PC-3 (cell line): ENCODE data around the gene TNRC6C. TPM values are rescaled to one million over a fixed set of nuclear protein-coding genes. Genes with fewer than 3 reads are reported as not detected.

Experiments used
- ATAC-seq: fragments of 200-7000 bp; cut with Tn5 transposase; 2 replicates; pipeline ENCODE4 v1.9.1; 2020; ENCODE audit warnings: mild to moderate bottlenecking, moderate library complexity
- BruUV-seq: library from RNA; stranded (reverse); fragments of 400-500 nt; replicated peaks from 2 replicates; lab custom pipeline; 2021; lab: Mats Ljungman, UMichigan
- CTCF ChIA-PET: fragments of 300-600 bp; sonication (Branson Sonifier 250); formaldehyde crosslinking; loops from one replicate; lab custom pipeline; 2022; ENCODE audit warnings: antibody characterized with exemption; lab: Charles Lee
- POLR2A ChIA-PET: fragments of 300-600 bp; sonication (Branson Sonifier 250); formaldehyde crosslinking; loops from one replicate; lab custom pipeline; 2022; ENCODE audit warnings: antibody characterized with exemption; ENCODE audit not compliant: unreplicated experiment; lab: Charles Lee
- DNase-seq: peaks from one replicate; pipeline ENCODE4 v3.0.0-alpha.2; 2015
- H2AFZ ChIP-seq: fragments of 300-600 bp; sonication (generic); 2 replicates; pipeline ENCODE4 v1.6.0; 2016; ENCODE audit warnings: antibody characterized with exemption, low read length
- H3F3A ChIP-seq: fragments of 300-600 bp; sonication (generic); one replicate; pipeline ENCODE4 v1.6.0; 2017; ENCODE audit warnings: antibody characterized with exemption, low read length, control low read depth, mild to moderate bottlenecking; ENCODE audit not compliant: unreplicated experiment
- H3K27ac ChIP-seq: fragments of 300-600 bp; sonication (generic); 2 replicates; pipeline ENCODE4 v1.5.1; 2016; ENCODE audit warnings: mild to moderate bottlenecking, low read length
- H3K27me3 ChIP-seq: fragments of 300-600 bp; sonication (generic); 2 replicates; pipeline ENCODE4 v1.6.1; 2016; ENCODE audit warnings: low read length, mixed read lengths
- H3K36me3 ChIP-seq: fragments of 300-600 bp; sonication (generic); 2 replicates; pipeline ENCODE4 v1.6.1; 2016; ENCODE audit warnings: low read depth, mixed run types, low read length, mixed read lengths
- H3K4me1 ChIP-seq: fragments of 300-600 bp; sonication (generic); 2 replicates; pipeline ENCODE4 v1.5.1; 2016; ENCODE audit warnings: low read length; ENCODE audit not compliant: insufficient read depth
- H3K4me2 ChIP-seq: fragments of 300-600 bp; sonication (generic); 2 replicates; pipeline ENCODE4 v1.6.0; 2016; ENCODE audit warnings: low read length
- H3K4me3 ChIP-seq: fragments of 300-600 bp; sonication (generic); 2 replicates; pipeline ENCODE4 v1.5.1; 2016; ENCODE audit warnings: mild to moderate bottlenecking, low read length, mixed read lengths
- H3K79me2 ChIP-seq: fragments of 300-600 bp; sonication (generic); 2 replicates; pipeline ENCODE4 v1.6.1; 2017; ENCODE audit warnings: low read length, mixed read lengths
- H3K9ac ChIP-seq: fragments of 300-600 bp; sonication (generic); 2 replicates; pipeline ENCODE4 v1.6.0; 2016; ENCODE audit warnings: mild to moderate bottlenecking, low read length
- H3K9me2 ChIP-seq: fragments of 300-600 bp; sonication (generic); replicated peaks from 2 replicates; pipeline ENCODE4 v1.6.1; 2016; ENCODE audit warnings: mixed run types, low read length, mixed read lengths
- H3K9me3 ChIP-seq: fragments of 300-600 bp; sonication (generic); 2 replicates; pipeline ENCODE4 v1.6.1; 2016; ENCODE audit warnings: low read length, mixed read lengths
- H4K20me1 ChIP-seq: fragments of 300-600 bp; sonication (generic); 2 replicates; pipeline ENCODE4 v1.6.1; 2016; ENCODE audit warnings: low read length, mixed read lengths
- EZH2 ChIP-seq: fragments of 300-600 bp; sonication (generic); IDR thresholded peaks from one replicate; pipeline ENCODE4 v1.6.1; 2017; ENCODE audit warnings: antibody characterized with exemption, mild to moderate bottlenecking, low read length; ENCODE audit not compliant: unreplicated experiment
- EZH2phosphoT487 ChIP-seq: fragments of 300-600 bp; sonication (generic); IDR thresholded peaks from 2 replicates; pipeline ENCODE4 v1.6.1; 2018; ENCODE audit warnings: mild to moderate bottlenecking, antibody characterized with exemption, low read length, borderline replicate concordance
- intact Hi-C: fragments of 100-400 bp; cut with micrococcal nuclease; formaldehyde crosslinking; loops from 2 replicates; pipeline ENCODE4 v1.9.0; 2023
- total RNA-seq: library from RNA; depleted of rRNA; stranded (reverse); fragments of >200 nt; gene quantifications from 2 replicates; pipeline ENCODE4 v1.2.3, GENCODE V29; 2014
- TF ChIP-seq, protein P1 (sequence below): fragments of 300-600 bp; sonication (generic); conservative IDR thresholded peaks from 2 replicates; pipeline ENCODE4 v1.5.1; 2017; ENCODE audit warnings: antibody characterized with exemption, low read depth, mild to moderate bottlenecking, low read length

TNRC6C gene
- total RNA-seq, 1 experiment from 2014 or later: 5.3 TPM

DNA sequence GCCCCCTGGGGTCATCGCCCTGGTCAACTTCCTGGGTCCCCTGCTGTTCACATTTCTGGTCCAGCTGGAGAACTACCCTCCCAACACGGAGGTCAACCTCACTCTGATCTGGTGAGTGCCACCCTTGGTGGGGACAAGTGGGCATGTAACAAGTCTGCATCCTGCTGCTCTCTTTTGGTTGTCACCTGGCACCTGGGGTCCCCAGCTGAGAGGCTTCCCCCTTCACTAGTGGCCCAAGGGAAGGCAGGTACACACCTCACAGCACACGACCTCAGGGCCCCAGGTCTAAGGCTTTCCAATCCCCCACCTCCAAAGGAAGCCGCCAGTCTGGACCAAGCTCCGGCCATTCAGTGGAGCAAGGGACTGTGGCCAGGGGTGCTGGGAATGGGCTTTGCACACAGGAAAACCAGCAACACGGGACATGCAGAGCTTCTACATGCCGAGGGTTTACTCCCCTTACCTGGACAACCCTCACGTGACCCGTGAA lies 176.4 kb downstream of the TNRC6C start:
- CTCF ChIA-PET: no interaction called here
- intact Hi-C loops: loop anchor here (1.0 kb wide), 2 partner anchors 50 to 116 kb away; no protein-coding TSS in a partner anchor
- H3K9me3 ChIP-seq: no peaks in the 10 kb centered on the region

DNA sequence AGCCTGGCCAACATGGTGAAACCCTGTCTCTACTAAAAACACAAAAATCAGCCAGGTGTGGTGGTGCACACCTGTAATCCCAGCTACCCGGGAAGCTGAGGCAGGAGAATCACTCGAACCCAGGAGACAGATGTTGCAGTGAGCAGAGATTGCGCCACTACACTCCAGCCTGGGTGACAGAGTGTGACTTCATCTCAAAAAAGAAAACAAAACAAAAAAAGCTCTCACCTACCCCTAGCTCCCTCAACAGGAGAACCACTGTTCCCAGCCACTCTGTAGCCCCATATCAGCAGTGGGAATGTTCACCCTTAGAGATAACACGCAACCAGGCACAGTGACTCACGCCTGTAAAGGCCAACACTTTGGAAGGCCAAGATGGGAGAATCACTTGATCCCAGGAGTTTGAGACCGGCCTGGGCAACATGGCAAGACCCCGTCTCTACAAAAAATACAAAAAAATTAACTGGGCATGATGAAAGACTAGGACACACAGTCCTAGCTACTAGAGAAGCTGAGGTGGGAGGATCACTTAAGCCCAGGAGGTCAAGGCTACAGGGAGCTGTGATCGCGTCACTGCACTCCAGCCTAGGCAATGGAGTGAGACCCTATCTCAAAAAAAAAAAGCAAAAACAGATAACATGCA lies 177.5 kb downstream of the TNRC6C start:
- TF ChIP-seq, protein P1, sequence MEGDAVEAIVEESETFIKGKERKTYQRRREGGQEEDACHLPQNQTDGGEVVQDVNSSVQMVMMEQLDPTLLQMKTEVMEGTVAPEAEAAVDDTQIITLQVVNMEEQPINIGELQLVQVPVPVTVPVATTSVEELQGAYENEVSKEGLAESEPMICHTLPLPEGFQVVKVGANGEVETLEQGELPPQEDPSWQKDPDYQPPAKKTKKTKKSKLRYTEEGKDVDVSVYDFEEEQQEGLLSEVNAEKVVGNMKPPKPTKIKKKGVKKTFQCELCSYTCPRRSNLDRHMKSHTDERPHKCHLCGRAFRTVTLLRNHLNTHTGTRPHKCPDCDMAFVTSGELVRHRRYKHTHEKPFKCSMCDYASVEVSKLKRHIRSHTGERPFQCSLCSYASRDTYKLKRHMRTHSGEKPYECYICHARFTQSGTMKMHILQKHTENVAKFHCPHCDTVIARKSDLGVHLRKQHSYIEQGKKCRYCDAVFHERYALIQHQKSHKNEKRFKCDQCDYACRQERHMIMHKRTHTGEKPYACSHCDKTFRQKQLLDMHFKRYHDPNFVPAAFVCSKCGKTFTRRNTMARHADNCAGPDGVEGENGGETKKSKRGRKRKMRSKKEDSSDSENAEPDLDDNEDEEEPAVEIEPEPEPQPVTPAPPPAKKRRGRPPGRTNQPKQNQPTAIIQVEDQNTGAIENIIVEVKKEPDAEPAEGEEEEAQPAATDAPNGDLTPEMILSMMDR: no peak
- TF ChIP-seq EZH2phosphoT487 (no peak), EZH2 (no peak)
- Histone ChIP-seq H3K9me2 (no peaks in the 10 kb centered on the region), H3K79me2 (no peaks in the 10 kb centered on the region), H2AFZ (no peak overlapping the region), H3K27me3 (no peaks in the 10 kb centered on the region), H3K9ac (no peak overlapping the region), H3K27ac (no peak overlapping the region), H3K4me2 (no peak overlapping the region), H3K36me3 (no peaks in the 10 kb centered on the region), H3K4me3 (no peak overlapping the region), H3F3A (peaks cover 3% of the 10 kb centered on the region), H4K20me1 (no peaks in the 10 kb centered on the region), H3K4me1 (peaks cover 18% of the 10 kb centered on the region), H3K9me3 (no peaks in the 10 kb centered on the region)
- no TSS peak for BruUV-seq
- CTCF ChIA-PET: no interaction called here
- ATAC-seq: no peak
- POLR2A ChIA-PET: no interaction called here
- no peak for DNase-seq
- intact Hi-C loops: no loop called here

More for the DNA sequence above, 176.4 kb downstream of the TNRC6C start:
- H3K27me3 ChIP-seq: no peaks in the 10 kb centered on the region
- no peak overlapping the region for H3K4me3 ChIP-seq
- no peaks in the 10 kb centered on the region for H4K20me1 ChIP-seq
- no peak overlapping the region for H3K4me2 ChIP-seq
- H3K79me2 ChIP-seq: no peaks in the 10 kb centered on the region
- POLR2A ChIA-PET: no interaction called here
- DNase-seq (no peak), ATAC-seq (no peak)
- no peak overlapping the region for H3K27ac ChIP-seq
- no peaks in the 10 kb centered on the region for H3K36me3 ChIP-seq
- H3K9me2 ChIP-seq: no peaks in the 10 kb centered on the region
- peaks cover 3% of the 10 kb centered on the region for H3F3A ChIP-seq
- BruUV-seq: no TSS peak
- H3K4me1 ChIP-seq: peaks cover 11% of the 10 kb centered on the region
- no peak overlapping the region for H3K9ac ChIP-seq
- H2AFZ ChIP-seq: no peak overlapping the region
- TF ChIP-seq EZH2phosphoT487 (no peak), EZH2 (no peak)
- TF ChIP-seq, protein P1: no peak
